Measurements from ENCODE around the gene VAV3. TPM values are rescaled to one million over a fixed set of nuclear protein-coding genes. Genes with fewer than 3 reads are reported as not detected.
A peak's percentile ranks its signal among the peaks of the same experiment; 100 is the strongest.

Gene VAV3
- polyA plus RNA-seq, 1 donor (not counting 4 experiments of a cell fraction or from before 2014, with no cell fraction given) = 19.6 TPM

DNA sequence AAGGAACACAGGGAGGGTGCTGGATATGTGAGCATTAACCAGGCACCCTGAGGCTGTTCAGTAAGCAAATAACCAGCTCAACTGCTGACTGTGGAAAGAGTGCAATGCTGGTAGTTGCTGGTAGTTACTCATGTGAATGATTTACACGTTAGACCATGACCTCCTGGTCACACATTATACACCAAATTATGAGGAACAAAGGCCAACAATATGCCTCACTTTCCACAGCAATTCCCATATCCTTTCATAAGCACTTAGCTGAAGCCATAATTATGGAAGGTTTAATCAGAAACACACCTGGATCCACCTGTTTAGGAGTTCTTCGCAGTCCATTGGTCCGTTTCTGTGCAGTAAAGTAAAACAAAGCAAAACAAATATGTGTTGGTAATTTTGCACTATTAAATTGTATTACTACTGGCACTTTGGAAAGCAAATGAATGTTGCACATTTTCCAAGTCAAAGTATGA lies 281.8 kb downstream of the VAV3 start:
- DNase-seq (ENCODE audit: low read depth, low spot score) (no peak), FAIRE-seq (peak; percentile 99)
- no peaks in the 10 kb centered on the region for H3K27me3 ChIP-seq (ENCODE audit: control insufficient read depth, extremely low read depth, insufficient read depth, low read length)
- no peaks in the 10 kb centered on the region for H3K9me1 ChIP-seq (ENCODE audit: control insufficient read depth, extremely low read depth, insufficient read depth, low read length)
- H3K79me2 ChIP-seq (ENCODE audit: control insufficient read depth, insufficient read depth, low read length) = peaks cover 35% of the 10 kb centered on the region
- peak overlapping the region; percentile 91 for H3K4me2 ChIP-seq (ENCODE audit: control insufficient read depth, extremely low read depth, insufficient read depth, low read depth, low read length)
- TF ChIP-seq CTCF (optimal IDR thresholded peaks at IDR 0.05 in 1 of 3, IDR thresholded peaks at IDR 0.05 in 1 of 3, conservative IDR thresholded peaks at IDR 0.05 in 1 of 3; ENCODE audit: extremely low read depth in 1 of 3, insufficient read depth in 2 of 3, low read length in 3 of 3) (no peak), EZH2 (IDR thresholded peaks at IDR 0.05; ENCODE audit: low read length) (no peak)
- H3K36me3 ChIP-seq (ENCODE audit: control insufficient read depth in 2 of 2, extremely low read depth in 1 of 2, insufficient read depth in 2 of 2, low read length in 2 of 2) = no peaks in the 10 kb centered on the region
- no peaks in the 10 kb centered on the region for H3K9me3 ChIP-seq (ENCODE audit: control insufficient read depth, low read depth, low read length)
- peak overlapping the region; percentile 85 for H3K9ac ChIP-seq (ENCODE audit: control insufficient read depth, extremely low read depth, insufficient read depth, low read length)
- H4K20me1 ChIP-seq (ENCODE audit: control insufficient read depth, extremely low read depth, insufficient read depth, low read length) = no peaks in the 10 kb centered on the region
- H2AFZ ChIP-seq (ENCODE audit: control insufficient read depth, low read length) = no peak overlapping the region
- peaks cover 55% of the 10 kb centered on the region for H3K4me1 ChIP-seq (ENCODE audit: control insufficient read depth, extremely low read depth, insufficient read depth, low read length)
- peak overlapping the region in 2 of 3 experiments; percentile 16 to 37 for H3K4me3 ChIP-seq (ENCODE audit: control insufficient read depth in 2 of 3, extremely low read depth in 1 of 3, insufficient read depth in 2 of 3, low read depth in 1 of 3, low read length in 3 of 3)
- dilution Hi-C loops (cut with MboI; ENCODE audit: extremely low pct_ligation_motif_present, low sequenced_read_pairs) = no loop called here
- peak overlapping the region; percentile 86 for H3K27ac ChIP-seq (ENCODE audit: control insufficient read depth, insufficient read depth, low read length)

DNA sequence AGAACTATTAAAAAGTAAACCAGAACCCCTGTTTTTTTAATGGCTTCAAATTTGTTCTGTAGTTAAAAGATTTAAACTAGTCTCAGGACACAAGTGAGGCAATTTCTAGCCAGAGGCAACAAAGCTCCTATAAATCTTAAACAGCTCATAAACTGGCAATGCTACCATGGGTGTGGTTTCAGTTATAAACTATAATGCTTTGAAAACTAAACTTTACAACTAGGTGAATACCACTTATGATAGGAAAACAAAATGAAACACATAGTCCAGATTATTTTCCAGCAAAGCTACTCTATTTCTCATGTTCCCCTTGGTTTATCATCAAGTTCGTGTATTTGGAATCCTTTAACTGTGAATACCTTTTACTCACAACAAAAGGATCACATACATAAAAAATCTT lies 282.5 kb downstream of the VAV3 start:
- H3K9ac ChIP-seq (ENCODE audit: control insufficient read depth, extremely low read depth, insufficient read depth, low read length) = peak overlapping the region; percentile 85
- H3K27ac ChIP-seq (ENCODE audit: control insufficient read depth, insufficient read depth, low read length) = peak overlapping the region; percentile 86
- no peak for TF ChIP-seq CTCF (optimal IDR thresholded peaks at IDR 0.05 in 1 of 3, IDR thresholded peaks at IDR 0.05 in 1 of 3, conservative IDR thresholded peaks at IDR 0.05 in 1 of 3; ENCODE audit: extremely low read depth in 1 of 3, insufficient read depth in 2 of 3, low read length in 3 of 3)
- no peaks in the 10 kb centered on the region for H4K20me1 ChIP-seq (ENCODE audit: control insufficient read depth, extremely low read depth, insufficient read depth, low read length)
- DNase-seq (ENCODE audit: low read depth, low spot score) (no peak), FAIRE-seq (peak; percentile 26)
- H2AFZ ChIP-seq (ENCODE audit: control insufficient read depth, low read length) = no peak overlapping the region
- peak overlapping the region; percentile 91 for H3K4me2 ChIP-seq (ENCODE audit: control insufficient read depth, extremely low read depth, insufficient read depth, low read depth, low read length)
- H3K4me1 ChIP-seq (ENCODE audit: control insufficient read depth, extremely low read depth, insufficient read depth, low read length) = peaks cover 62% of the 10 kb centered on the region
- H3K9me3 ChIP-seq (ENCODE audit: control insufficient read depth, low read depth, low read length) = no peaks in the 10 kb centered on the region
- peaks cover 31% of the 10 kb centered on the region for H3K79me2 ChIP-seq (ENCODE audit: control insufficient read depth, insufficient read depth, low read length)
- no peaks in the 10 kb centered on the region for H3K9me1 ChIP-seq (ENCODE audit: control insufficient read depth, extremely low read depth, insufficient read depth, low read length)
- H3K36me3 ChIP-seq (ENCODE audit: control insufficient read depth in 2 of 2, extremely low read depth in 1 of 2, insufficient read depth in 2 of 2, low read length in 2 of 2) = no peaks in the 10 kb centered on the region
- H3K4me3 ChIP-seq (ENCODE audit: control insufficient read depth in 2 of 3, extremely low read depth in 1 of 3, insufficient read depth in 2 of 3, low read depth in 1 of 3, low read length in 3 of 3) = peak overlapping the region in 2 of 3 experiments; percentile 3 to 36
- H3K27me3 ChIP-seq (ENCODE audit: control insufficient read depth, extremely low read depth, insufficient read depth, low read length) = no peaks in the 10 kb centered on the region
- dilution Hi-C loops (cut with MboI; ENCODE audit: extremely low pct_ligation_motif_present, low sequenced_read_pairs) = no loop called here
